Glutamatergic neuron (in vitro differentiated cells): ENCODE measurements around the gene LRRC49. TPM values are rescaled to one million over a fixed set of nuclear protein-coding genes. Genes with fewer than 3 reads are reported as not detected.

Experiments used
- DNase-seq: peaks from one replicate; pipeline ENCODE4 v3.0.0; 2022
- H3K27ac Mint-ChIP-seq: one replicate; pipeline ENCODE4 v1.8.0; 2020; ENCODE audit warnings: mild to moderate bottlenecking, mixed read lengths, inconsistent platforms; ENCODE audit not compliant: unreplicated experiment
- H3K27me3 Mint-ChIP-seq: one replicate; pipeline ENCODE4 v1.8.0; 2020; ENCODE audit warnings: mild to moderate bottlenecking, moderate library complexity, mixed read lengths, inconsistent platforms; ENCODE audit not compliant: unreplicated experiment
- H3K36me3 Mint-ChIP-seq: one replicate; pipeline ENCODE4 v1.8.0; 2020; ENCODE audit warnings: mild to moderate bottlenecking, mixed read lengths, inconsistent platforms; ENCODE audit not compliant: unreplicated experiment
- H3K4me1 Mint-ChIP-seq: one replicate; pipeline ENCODE4 v1.8.0; 2020; ENCODE audit warnings: mild to moderate bottlenecking, low read depth, mixed read lengths, inconsistent platforms; ENCODE audit not compliant: unreplicated experiment
- H3K4me3 Mint-ChIP-seq: one replicate; pipeline ENCODE4 v1.8.0; 2020; ENCODE audit warnings: mild to moderate bottlenecking, mixed read lengths, inconsistent platforms; ENCODE audit not compliant: unreplicated experiment
- H3K9me3 Mint-ChIP-seq: one replicate; pipeline ENCODE4 v1.8.0; 2020; ENCODE audit warnings: mild to moderate bottlenecking, moderate library complexity, mixed read lengths, inconsistent platforms; ENCODE audit not compliant: unreplicated experiment
- CTCF ChIP-seq: fragments of 200-600 bp; sonication (generic); IDR thresholded peaks from one replicate; pipeline ENCODE4 v1.5.0; 2021; ENCODE audit not compliant: partially characterized antibody, unreplicated experiment
- total RNA-seq: library from RNA; stranded (reverse); fragmentation: NEBNext Ultra II Directional; extraction: Animal tissue kit (Norgen Biotek cat#: 25700); gene quantifications from one replicate; pipeline ENCODE4 v1.2.1, GENCODE V29; 2021; ENCODE audit not compliant: unreplicated experiment

The LRRC49 gene
- total RNA-seq, 1 donor from 2014 or later: 28.6 TPM

GRCh38 chr15:70956201-70956995, 63.8 kb downstream of the LRRC49 start:
- Mint-ChIP-seq H3K4me3 (no peak overlapping the region), H3K36me3 (peaks cover 4% of the 10 kb centered on the region), H3K27ac (no peak overlapping the region), H3K4me1 (no peaks in the 10 kb centered on the region), H3K9me3 (no peaks in the 10 kb centered on the region), H3K27me3 (no peaks in the 10 kb centered on the region)
- no peak for TF ChIP-seq CTCF
- no peak for DNase-seq

DNA sequence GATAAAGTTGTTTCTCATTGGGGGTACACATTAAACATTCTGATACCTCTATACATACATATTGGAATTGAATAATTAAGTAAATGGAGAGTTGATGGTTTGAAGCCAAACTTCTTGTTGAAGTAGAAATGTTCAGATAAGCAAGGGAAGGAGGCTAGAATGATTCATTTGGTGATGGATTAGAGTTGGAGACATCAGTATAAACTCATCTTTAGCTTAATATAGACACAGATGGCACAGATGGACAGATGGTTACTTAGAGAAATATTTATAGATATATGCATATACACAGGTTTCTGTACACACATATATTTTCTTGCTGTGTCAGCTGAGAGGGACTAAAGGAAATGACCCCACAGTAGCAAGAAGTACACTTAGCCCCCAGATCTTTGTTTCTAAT, 69.5 kb downstream of the LRRC49 start:
- no peaks in the 10 kb centered on the region for H3K9me3 Mint-ChIP-seq
- H3K4me3 Mint-ChIP-seq: no peak overlapping the region
- no peak overlapping the region for H3K27ac Mint-ChIP-seq
- H3K27me3 Mint-ChIP-seq: no peaks in the 10 kb centered on the region
- TF ChIP-seq CTCF: no peak
- no peak for DNase-seq
- H3K36me3 Mint-ChIP-seq: no peaks in the 10 kb centered on the region
- no peaks in the 10 kb centered on the region for H3K4me1 Mint-ChIP-seq

- no peaks in the 10 kb centered on the region for H3K36me3 Mint-ChIP-seq
- no peaks in the 10 kb centered on the region for H3K9me3 Mint-ChIP-seq
These were observed 70.6 kb downstream of the LRRC49 start for GRCh38 chr15:70963199-70963598.

GRCh38 chr15:70964058-70964457, 71.4 kb downstream of the LRRC49 start:
- Mint-ChIP-seq H3K27me3 (no peaks in the 10 kb centered on the region), H3K4me1 (no peaks in the 10 kb centered on the region), H3K36me3 (peaks cover 3% of the 10 kb centered on the region), H3K27ac (no peak overlapping the region), H3K4me3 (no peak overlapping the region), H3K9me3 (no peaks in the 10 kb centered on the region)
- no peak for DNase-seq
- TF ChIP-seq CTCF: no peak

More at GRCh38 chr15:70963199-70963598, 70.6 kb downstream of the LRRC49 start:
- Mint-ChIP-seq H3K27me3 (no peaks in the 10 kb centered on the region), H3K27ac (no peak overlapping the region), H3K4me3 (no peak overlapping the region), H3K4me1 (no peaks in the 10 kb centered on the region)
- no peak for DNase-seq
- TF ChIP-seq CTCF: no peak

DNA sequence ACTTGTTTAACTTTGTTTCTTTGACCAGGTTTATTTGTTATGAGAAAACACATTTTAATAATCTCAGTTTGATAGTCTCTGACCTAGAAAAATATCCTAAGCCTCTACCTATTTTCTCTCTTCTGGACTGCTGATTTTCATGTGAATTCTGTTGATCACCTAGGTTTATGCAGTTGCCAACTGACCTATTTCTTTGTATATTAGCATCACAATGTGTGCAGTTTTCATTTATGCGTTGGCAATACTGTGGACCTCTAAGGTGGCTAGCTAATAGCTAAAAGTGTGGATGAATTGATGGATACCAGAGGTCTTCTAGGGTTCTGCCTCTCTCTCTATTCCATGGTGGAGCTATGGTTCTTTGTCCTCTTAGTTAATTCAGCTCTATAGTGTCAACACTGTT, 72.1 kb downstream of the LRRC49 start:
- H3K36me3 Mint-ChIP-seq: peaks cover 3% of the 10 kb centered on the region
- DNase-seq: no peak
- no peak for TF ChIP-seq CTCF
- H3K27ac Mint-ChIP-seq: no peak overlapping the region
- no peak overlapping the region for H3K4me3 Mint-ChIP-seq
- no peaks in the 10 kb centered on the region for H3K27me3 Mint-ChIP-seq
- H3K9me3 Mint-ChIP-seq: no peaks in the 10 kb centered on the region
- no peaks in the 10 kb centered on the region for H3K4me1 Mint-ChIP-seq
